NCI-H2196 (cell line): ENCODE data around the gene FHIT.
A peak's percentile ranks its signal among the peaks of the same experiment; 100 is the strongest.
"Not testable (repeated sequence)": the region's sequence is repeated elsewhere in the genome, so short reads cannot be mapped to it uniquely, and the experiment has no call there.

Source experiments
- DNase-seq: peaks from one replicate; lab custom pipeline; 2025; ENCODE audit not compliant: unreplicated experiment; lab: John Stamatoyannopoulos, UW

The FHIT gene

GRCh38 chr3:60737633-60738399 is 513.4 kb downstream of the FHIT start:
- DNase-seq, result no peak

GRCh38 chr3:60730371-60730770 is 520.9 kb downstream of the FHIT start:
- DNase-seq, result no peak

- DNase-seq, result no peak
These were observed 522.2 kb downstream of the FHIT start for GRCh38 chr3:60729056-60729455.

GRCh38 chr3:60728006-60728405 is 523.2 kb downstream of the FHIT start:
- no peak for DNase-seq

GRCh38 chr3:60720736-60721135 is 530.5 kb downstream of the FHIT start:
- no peak for DNase-seq

- DNase-seq, result no peak
These were observed 534.7 kb downstream of the FHIT start for GRCh38 chr3:60716573-60716972.

- DNase-seq, result peak; percentile 27
These were observed 542.9 kb downstream of the FHIT start for GRCh38 chr3:60708191-60708975.

- DNase-seq, result no peak
These were observed 543.7 kb downstream of the FHIT start for GRCh38 chr3:60707452-60708020.

GRCh38 chr3:60703956-60704736 is 547.1 kb downstream of the FHIT start:
- no peak for DNase-seq

GRCh38 chr3:60703008-60703407 is 548.2 kb downstream of the FHIT start:
- no peak for DNase-seq

- DNase-seq, result no peak
These were observed 553.1 kb downstream of the FHIT start for GRCh38 chr3:60698117-60698516.

GRCh38 chr3:60697132-60697531 is 554.1 kb downstream of the FHIT start:
- DNase-seq, result no peak

GRCh38 chr3:60696428-60697125 is 554.7 kb downstream of the FHIT start:
- DNase-seq, result no peak

- no peak for DNase-seq
These were observed 575.8 kb downstream of the FHIT start for GRCh38 chr3:60675424-60675823.

GRCh38 chr3:60674870-60675269 is 576.4 kb downstream of the FHIT start:
- no peak for DNase-seq

GRCh38 chr3:60673123-60673522 is 578.1 kb downstream of the FHIT start:
- no peak for DNase-seq

- not testable (repeated sequence) for DNase-seq
These were observed 578.9 kb downstream of the FHIT start for GRCh38 chr3:60672337-60672736.

- no peak for DNase-seq
These were observed 581.6 kb downstream of the FHIT start for GRCh38 chr3:60669636-60670035.

- DNase-seq, result no peak
These were observed 591.2 kb downstream of the FHIT start for GRCh38 chr3:60660026-60660425.

GRCh38 chr3:60659098-60659497 is 592.2 kb downstream of the FHIT start:
- no peak for DNase-seq

- DNase-seq, result no peak
These were observed 593.3 kb downstream of the FHIT start for GRCh38 chr3:60657972-60658371.
